Inflammatory macrophage treated with lipopolysaccharide for 1 hour (primary cell): ENCODE results near the gene ZNF394.
A peak's percentile ranks its signal among the peaks of the same experiment; 100 is the strongest.

Experiments
- DNase-seq, 2 donors: peaks; one replicate each; pipeline ENCODE4 v3.0.0-alpha.2; 2020 to 2022

ZNF394 gene

GRCh38 chr7:99490878-99491277, 9.2 kb downstream of the ZNF394 start:
- DNase-seq = no peak

GRCh38 chr7:99489235-99489634, 10.8 kb downstream of the ZNF394 start:
- DNase-seq = no peak

- no peak for DNase-seq
These were observed 15.0 kb downstream of the ZNF394 start for GRCh38 chr7:99485094-99485493.

DNA sequence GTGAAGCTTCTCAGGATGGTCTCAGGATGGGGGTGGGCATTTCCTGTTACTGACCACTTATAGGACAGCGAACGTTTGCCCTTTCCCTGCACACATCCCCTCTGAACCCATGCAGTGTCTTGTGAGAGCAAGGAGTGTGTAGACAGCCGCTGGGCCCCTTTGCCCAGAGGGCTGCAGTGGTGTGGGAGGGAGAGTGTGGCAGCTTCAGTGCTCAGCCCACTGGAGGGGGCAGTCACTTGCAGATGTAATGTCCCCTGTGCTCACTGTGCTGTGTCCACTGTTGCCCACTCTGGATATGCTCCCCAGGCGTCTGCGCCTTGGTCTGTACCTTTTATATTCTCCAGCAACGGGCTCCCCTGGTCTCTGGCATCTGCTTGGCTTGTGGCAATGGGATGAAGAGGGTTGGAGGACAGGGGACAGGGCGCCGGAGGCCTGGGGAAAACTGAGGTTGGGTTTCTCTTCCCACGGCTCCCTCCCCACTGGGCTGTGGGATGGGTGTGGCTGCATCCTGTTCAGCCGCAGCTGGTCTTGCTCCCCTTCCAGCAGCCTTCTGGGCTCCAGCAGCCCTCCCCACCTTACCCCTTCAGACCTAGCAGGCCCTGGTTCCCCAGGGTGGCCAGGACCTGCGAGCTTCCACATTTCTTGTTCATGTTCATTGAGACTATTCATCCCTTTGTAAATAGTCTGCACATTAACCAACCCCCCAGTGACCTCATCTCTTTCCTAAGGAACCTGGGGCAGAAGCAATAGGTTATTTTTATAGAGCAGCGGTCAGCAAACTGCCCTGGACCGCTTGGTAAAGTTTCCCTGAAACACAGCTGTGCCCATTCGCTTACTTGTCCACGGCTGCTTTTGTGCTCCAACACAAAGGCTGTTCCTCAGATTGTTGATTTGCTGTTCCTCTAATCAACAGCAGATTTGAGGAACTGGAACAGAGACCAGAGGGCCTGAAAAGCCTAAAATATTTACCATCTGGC, 21.3 kb downstream of the ZNF394 start:
- no peak for DNase-seq

DNA sequence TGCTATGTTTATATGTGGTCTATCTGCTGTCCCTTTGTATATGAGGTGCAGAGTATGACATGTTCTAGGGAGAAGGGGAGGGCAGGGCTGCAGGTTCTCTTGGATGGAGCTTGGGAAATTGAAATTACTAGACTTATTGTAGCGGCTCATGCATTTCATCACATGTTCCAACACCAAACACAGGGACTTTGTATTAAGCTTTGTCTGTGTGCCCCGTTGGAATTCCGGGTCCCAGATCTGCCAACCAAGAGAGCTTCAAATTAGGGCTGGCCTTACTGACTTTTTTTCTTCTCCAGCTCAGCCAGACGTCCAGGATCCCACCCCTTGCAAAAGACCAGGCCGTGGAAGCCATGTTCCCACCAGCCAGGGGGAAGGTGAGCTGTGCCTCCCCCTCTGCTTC, 24.0 kb downstream of the ZNF394 start:
- DNase-seq = no peak

DNA sequence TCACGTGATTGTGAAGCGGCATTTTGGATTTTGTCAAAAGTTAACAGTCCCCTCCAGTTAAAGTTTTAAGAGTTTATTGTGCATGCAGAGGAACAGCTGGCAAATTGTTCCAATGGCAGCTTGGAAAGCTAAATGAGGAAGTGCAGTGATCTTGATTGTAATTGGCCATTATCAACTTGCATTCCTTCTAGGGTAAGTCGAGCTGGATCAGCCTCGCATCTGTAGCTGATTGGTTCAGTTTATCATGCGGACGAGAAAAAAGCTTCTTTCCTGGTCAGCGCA, 26.8 kb downstream of the ZNF394 start:
- peak; percentile 70 to 76 for DNase-seq

DNA sequence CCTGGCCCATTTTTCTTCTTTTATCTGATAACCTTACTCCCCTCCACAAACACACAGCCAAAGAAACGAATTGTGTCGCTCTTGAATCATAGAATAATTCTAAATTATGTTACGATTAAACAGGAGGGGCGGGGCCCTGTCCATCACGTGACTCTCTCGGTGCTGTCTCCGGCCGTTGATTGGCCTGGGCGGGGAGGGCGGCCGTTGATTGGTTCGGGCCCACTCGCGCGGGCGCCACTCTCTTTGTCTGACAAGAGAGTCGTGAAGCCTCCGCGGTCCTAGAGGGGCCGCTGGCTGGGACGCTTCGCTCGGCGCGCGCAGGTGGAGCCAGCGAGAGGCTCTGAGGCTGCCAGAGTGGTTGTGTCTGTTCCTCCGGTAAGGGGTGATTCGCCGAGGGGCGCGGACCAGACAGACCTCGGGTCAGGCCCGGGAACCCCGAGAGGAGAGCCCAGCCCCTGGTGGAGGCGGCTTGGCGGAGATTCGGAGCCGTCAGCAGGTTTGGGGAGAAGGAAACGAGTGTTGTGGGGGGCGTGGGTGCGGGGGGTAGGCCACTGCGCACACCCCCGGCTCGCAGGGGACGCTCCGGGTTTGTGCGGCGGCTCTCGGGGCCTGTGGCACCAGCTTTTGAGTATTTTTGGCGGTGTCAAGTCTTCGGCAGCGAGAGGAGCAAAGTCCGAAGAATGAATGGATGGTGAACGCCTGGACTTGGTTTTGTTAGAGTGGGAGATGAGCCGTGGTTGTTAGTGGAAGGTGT, 27.3 kb downstream of the ZNF394 start, which contains the start of gene ZNF789:
Gene ZNF789 (plus strand): TSS at position 330 of the 754 bp plus-strand sequence. CDS start 3,567 bp downstream, outside the sequence.
- peak; percentile 93 to 97 for DNase-seq

- DNase-seq = no peak
These were observed 30.6 kb downstream of the ZNF394 start for GRCh38 chr7:99469381-99470065.

DNA sequence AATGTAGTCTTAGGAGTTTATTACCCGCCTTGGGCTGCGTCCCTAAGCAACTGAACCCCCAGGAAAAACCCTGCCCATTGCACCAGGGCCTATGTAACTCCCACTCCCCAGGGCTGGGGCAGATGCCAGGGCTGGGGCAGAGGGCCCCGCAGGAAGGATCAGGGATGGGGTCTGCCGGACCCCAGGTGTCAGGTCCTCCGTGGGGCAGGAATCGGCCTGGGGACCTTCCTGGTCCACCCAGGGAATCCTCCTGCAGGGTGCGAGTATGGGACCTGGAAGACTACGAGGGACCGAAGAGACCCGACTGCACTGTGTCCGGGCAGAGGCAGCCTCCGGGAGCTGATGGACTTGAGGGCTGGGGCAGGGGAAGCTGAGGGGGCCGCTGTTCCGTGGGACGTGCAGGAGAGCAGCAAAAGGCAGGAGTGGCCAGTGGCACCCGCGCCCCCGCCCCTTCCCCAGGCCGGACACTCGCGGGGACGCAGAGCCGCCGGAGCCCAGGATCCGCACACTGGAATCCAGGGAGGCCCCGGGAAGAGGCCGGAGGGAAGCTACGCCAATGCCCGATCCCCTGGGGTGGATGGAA, 31.7 kb downstream of the ZNF394 start:
- no peak for DNase-seq

DNA sequence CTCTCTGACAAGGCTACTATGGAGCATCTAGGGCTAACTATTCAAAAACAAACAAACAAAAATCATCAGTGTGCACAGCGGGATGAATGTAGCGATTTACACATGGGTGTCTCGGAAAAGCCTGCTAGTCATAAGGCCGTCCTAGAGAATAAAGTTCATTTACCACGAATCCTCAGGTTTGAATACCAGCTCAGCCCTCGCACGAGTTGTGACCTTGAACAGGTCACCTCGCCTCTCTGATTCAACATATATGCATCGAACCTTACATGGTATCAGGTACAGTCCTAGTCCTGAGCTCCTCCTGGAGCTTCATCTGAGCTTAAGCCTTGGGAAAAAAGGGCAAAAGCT, 34.7 kb downstream of the ZNF394 start:
- DNase-seq = no peak

DNA sequence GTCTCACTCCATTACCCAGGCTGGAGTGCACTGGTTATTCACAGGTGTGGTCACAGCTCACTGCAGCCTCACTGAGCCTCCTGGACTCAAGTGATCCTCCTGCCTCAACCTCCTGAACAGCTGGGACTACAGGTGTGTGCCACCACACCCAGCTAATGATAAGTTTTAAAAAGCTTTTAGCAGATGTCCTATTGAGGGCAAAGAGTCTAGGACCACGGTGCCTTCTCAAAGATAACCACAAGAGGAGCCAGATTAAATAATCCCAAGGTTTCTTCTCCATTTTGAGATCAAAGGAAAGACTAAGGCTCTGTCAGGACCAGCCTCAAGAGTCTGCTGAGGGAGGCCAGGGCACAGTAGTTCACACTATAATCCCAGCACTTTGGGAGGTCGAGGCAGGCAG, 38.9 kb downstream of the ZNF394 start:
- DNase-seq = no peak

- no peak for DNase-seq
These were observed 39.4 kb downstream of the ZNF394 start for GRCh38 chr7:99460651-99461050.

DNA sequence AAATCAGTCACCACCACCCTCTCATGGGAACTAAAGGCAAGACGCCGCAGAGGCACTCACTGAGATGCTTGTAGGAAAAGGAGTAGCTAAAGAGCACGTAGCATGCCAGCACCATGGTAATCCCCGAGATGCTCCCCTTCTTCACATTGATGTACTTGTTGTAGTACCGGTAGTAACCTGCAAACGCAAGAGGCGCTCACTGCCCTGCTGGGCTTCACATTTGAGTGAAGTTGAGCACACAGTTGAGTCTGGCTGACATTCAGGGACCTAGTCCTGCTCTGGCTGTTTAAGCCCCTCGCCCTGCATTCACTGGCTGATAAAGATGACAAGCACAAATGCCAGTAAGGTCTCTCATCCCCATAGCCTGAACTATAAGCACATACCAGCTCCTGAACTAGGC, 41.0 kb downstream of the ZNF394 start:
- peak in 1 of 2 donors; percentile 33 for DNase-seq

DNA sequence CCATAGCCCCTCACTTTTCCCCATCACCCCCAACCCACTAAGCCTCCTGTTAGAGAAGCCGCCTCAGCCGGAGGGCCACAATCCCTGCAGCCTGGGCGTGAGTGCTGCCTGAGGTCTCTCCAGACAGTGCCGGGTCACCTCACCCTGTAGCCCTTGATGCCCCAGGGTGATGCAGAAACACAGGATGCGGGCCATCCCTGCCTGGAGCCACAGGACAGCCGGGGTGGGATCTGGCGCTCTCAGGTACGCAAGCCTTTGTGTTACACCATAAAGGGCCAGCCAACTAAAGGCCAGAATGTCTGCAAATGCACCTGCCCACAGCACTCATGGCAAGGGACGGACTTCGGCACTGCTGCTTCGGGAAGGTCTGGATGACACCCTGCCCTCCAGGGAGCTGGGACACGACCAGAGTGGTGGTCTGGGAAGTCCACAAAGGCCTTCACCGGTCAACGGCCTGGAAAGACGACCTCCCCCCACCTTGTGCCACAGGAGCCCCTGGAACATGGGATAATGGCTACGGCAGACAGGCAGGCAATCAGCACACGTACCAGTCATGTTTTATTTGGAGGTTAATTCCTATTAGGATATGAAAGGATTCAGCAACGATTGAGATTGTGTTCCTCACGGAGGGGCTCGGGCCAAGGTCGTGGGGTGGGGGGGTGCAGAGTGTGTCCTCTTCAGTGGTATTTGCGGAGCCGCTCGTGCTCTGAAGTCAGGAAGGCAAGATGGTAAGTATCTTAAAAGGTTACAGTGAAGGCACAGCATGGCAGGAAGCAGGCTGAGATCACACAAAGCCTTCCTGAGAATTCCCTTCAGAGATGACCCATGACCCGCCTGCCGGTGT, 42.2 kb downstream of the ZNF394 start:
- DNase-seq = no peak

DNA sequence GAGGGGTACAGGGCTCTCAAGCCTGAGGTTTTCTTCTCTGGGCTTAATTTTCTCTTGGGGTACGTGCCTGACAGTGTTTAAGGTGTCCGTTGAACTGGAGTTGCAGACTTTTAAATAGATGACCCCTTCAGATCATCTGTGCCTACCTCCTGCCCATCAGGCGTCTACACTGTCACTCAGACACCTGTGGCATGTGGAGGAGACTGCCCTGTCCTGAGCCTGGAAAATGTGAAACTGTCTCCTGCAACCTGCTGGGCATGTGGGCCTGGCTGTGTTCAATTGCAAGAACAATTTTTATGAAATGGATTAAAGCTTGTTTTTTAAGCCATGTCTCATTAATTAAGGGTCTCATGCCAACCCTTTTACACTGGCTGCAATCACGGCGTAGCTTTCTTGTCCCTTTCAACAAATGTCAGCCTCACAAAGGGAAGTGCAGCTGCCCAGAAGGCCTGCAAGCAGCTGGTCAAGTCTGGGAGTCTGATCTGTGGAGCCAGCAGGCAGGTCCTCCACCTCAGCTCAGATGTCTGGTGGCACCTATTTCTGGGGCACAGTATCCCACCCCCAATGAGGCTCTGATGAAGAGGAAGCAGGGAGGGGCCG, 42.9 kb downstream of the ZNF394 start:
- no peak for DNase-seq

- no peak for DNase-seq
These were observed 43.8 kb downstream of the ZNF394 start for GRCh38 chr7:99456288-99456687.

DNA sequence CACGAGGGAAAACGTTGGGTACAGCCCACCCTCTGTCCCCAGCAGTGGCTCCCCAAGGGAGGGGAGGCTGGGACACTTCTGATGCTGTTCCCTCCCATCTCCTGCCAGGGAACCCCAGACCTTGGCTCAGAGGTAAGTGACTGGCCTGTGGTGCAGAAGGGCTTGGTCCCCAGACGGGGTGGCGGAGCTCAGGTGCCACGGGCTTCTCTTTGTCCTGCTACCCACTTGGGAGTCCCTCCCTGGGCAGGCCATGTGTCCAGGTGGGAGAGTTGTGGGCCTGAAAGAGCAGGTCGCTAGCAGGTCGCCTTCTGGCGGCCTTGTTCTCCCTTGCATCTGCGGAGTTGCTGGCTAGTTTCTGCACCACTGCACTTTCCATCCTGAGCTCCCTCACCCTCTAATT, 44.2 kb downstream of the ZNF394 start:
- DNase-seq = no peak

DNA sequence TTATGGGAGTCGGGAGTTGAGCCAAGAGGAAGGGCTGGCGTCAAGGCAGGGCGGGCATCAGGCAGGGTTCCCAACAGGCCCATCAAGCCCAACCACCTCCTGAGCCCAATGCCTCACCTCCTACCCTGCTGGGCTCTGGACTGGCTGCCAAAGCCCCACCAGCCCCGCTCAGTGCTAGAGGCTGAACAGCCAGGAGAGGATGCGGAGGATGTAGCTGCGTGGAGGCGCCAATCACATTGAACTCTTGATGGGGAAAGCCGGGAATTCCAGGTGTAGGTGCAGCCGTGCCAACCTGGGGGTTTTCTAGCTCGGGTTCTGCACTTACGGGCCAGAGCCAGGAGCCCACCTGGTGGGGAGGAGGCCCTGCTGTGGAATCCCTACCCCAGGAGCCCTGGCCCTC, 47.0 kb downstream of the ZNF394 start:
- DNase-seq = no peak

GRCh38 chr7:99452541-99452940, 47.5 kb downstream of the ZNF394 start:
- DNase-seq = no peak

GRCh38 chr7:99451936-99452335, 48.1 kb downstream of the ZNF394 start:
- DNase-seq = no peak

- no peak for DNase-seq
These were observed 50.8 kb downstream of the ZNF394 start for GRCh38 chr7:99449326-99449725.

- DNase-seq = no peak
These were observed 51.2 kb downstream of the ZNF394 start for GRCh38 chr7:99448855-99449254.
